Fibroblast of lung (primary cell): ENCODE data around the gene PDE9A. TPM values are rescaled to one million over a fixed set of nuclear protein-coding genes. Genes with fewer than 3 reads are reported as not detected.

Experiments used
- DNase-seq, 2 donors: peaks; one replicate each; pipeline versions ENCODE4 v3.0.0 to v3.0.0-alpha.2; 2010; ENCODE audit warnings: low read depth in 2 of 2
- H2AFZ ChIP-seq: 2 replicates; pipeline ENCODE4 v1.5.1; 2012; ENCODE audit warnings: low read length, control low read depth, inconsistent platforms
- H3K27ac ChIP-seq: 2 replicates; pipeline ENCODE4 v1.5.1; 2011; ENCODE audit warnings: low read length, control low read depth; ENCODE audit not compliant: insufficient read depth
- H3K27me3 ChIP-seq: 2 replicates; pipeline ENCODE4 v1.5.1; 2011; ENCODE audit warnings: mild to moderate bottlenecking, low read length; ENCODE audit not compliant: control insufficient read depth, insufficient read depth
- H3K36me3 ChIP-seq: 2 replicates; pipeline ENCODE4 v1.5.1; 2011; ENCODE audit warnings: low read length; ENCODE audit not compliant: control insufficient read depth, insufficient read depth
- H3K4me1 ChIP-seq: 2 replicates; pipeline ENCODE4 v1.5.1; 2011; ENCODE audit warnings: low read length; ENCODE audit not compliant: control insufficient read depth, insufficient read depth; ENCODE audit errors: extremely low read depth
- H3K4me2 ChIP-seq: 2 replicates; pipeline ENCODE4 v1.5.1; 2011; ENCODE audit warnings: low read length, control low read depth; ENCODE audit not compliant: insufficient read depth; ENCODE audit errors: extremely low read depth
- H3K4me3 ChIP-seq, 4 experiments: fragments of 200-600 bp in 1 of 4; sonication (generic) in 1 of 4; replicated peaks in 1 of 4; 2 replicates each; pipeline ENCODE4 v1.5.1; 2011 to 2016; ENCODE audit warnings: low read length in 4 of 4, low read depth in 3 of 4, mild to moderate bottlenecking in 3 of 4, control low read depth in 2 of 4, inconsistent platforms in 1 of 4, mixed read lengths in 1 of 4; ENCODE audit not compliant: insufficient read depth in 1 of 4; ENCODE audit errors: control extremely low read depth in 1 of 4
- H3K79me2 ChIP-seq: 2 replicates; pipeline ENCODE4 v1.5.1; 2012; ENCODE audit warnings: mild to moderate bottlenecking, low read length, inconsistent platforms; ENCODE audit not compliant: control insufficient read depth, insufficient read depth
- H3K9ac ChIP-seq: 2 replicates; pipeline ENCODE4 v1.5.1; 2011; ENCODE audit warnings: mild to moderate bottlenecking, low read length, control low read depth; ENCODE audit not compliant: insufficient read depth
- H3K9me3 ChIP-seq: 2 replicates; pipeline ENCODE4 v1.5.1; 2012; ENCODE audit warnings: low read depth, low read length; ENCODE audit not compliant: control insufficient read depth, insufficient read depth
- H4K20me1 ChIP-seq: 2 replicates; pipeline ENCODE4 v1.5.1; 2011; ENCODE audit warnings: low read length; ENCODE audit not compliant: control insufficient read depth, insufficient read depth; ENCODE audit errors: extremely low read depth
- CTCF ChIP-seq, 2 donors: IDR thresholded peaks in 1 of 2; conservative IDR thresholded peaks in 1 of 2; 1 replicate in 1 of 2; 2 replicates in 1 of 2; pipeline ENCODE4 v1.5.1; 2011 to 2012; ENCODE audit warnings: low read length in 2 of 2, control low read depth in 1 of 2, inconsistent platforms in 1 of 2, low read depth in 1 of 2, mild to moderate bottlenecking in 1 of 2
- EZH2 ChIP-seq: IDR thresholded peaks from 2 replicates; pipeline ENCODE4 v1.5.1; 2012; ENCODE audit warnings: low read length, control low read depth, mild to moderate bottlenecking; ENCODE audit errors: missing control alignments
- polyA plus RNA-seq, 2 donors: library from polyadenylated mRNA; depleted of rRNA in 1 of 2; stranded (reverse) in 1 of 2; unstranded in 1 of 2; fragments of >200 nt; gene quantifications; 2 replicates each; pipeline ENCODE4 v1.2.1, GENCODE V29; 2011 to 2012; ENCODE audit warnings: missing spikeins in 1 of 2
- total RNA-seq: library from RNA; depleted of rRNA; stranded (reverse); fragments of >200 nt; gene quantifications from 2 replicates; pipeline ENCODE4 v1.2.1, GENCODE V29; 2014

PDE9A gene
- total and polyA plus RNA-seq, 2 donors (not counting 1 experiment from before 2014, with no cell fraction given), result 1.8 to 4.4 TPM

- Histone ChIP-seq H3K9ac (no peak overlapping the region), H3K4me1 (no peaks in the 10 kb centered on the region), H3K36me3 (no peaks in the 10 kb centered on the region), H3K27ac (no peak overlapping the region), H3K27me3 (peaks cover 19% of the 10 kb centered on the region), H2AFZ (no peak overlapping the region), H3K4me3 (peak overlapping the region in 1 of 4 experiments; percentile 54), H3K4me2 (no peak overlapping the region), H3K9me3 (no peaks in the 10 kb centered on the region), H4K20me1 (no peaks in the 10 kb centered on the region), H3K79me2 (no peaks in the 10 kb centered on the region)
- TF ChIP-seq EZH2 (no peak), CTCF (conservative IDR thresholded peaks at IDR 0.05 in 1 of 2, IDR thresholded peaks at IDR 0.05 in 1 of 2; ENCODE audit: low read depth in 1 of 2, low read length in 2 of 2) (no peak)
- DNase-seq, result no peak
Observed at GRCh38 chr21:42654913-42655795, 1.7 kb downstream of the PDE9A start.

GRCh38 chr21:42655796-42656770 is 2.7 kb downstream of the PDE9A start:
- H3K27ac ChIP-seq, result no peak overlapping the region
- H3K9me3 ChIP-seq, result no peaks in the 10 kb centered on the region
- H3K27me3 ChIP-seq, result peaks cover 19% of the 10 kb centered on the region
- no peaks in the 10 kb centered on the region for H3K79me2 ChIP-seq
- no peak for DNase-seq
- H3K9ac ChIP-seq, result no peak overlapping the region
- H4K20me1 ChIP-seq, result no peaks in the 10 kb centered on the region
- no peak overlapping the region for H3K4me3 ChIP-seq
- no peaks in the 10 kb centered on the region for H3K4me1 ChIP-seq
- no peaks in the 10 kb centered on the region for H3K36me3 ChIP-seq
- H2AFZ ChIP-seq, result no peak overlapping the region
- H3K4me2 ChIP-seq, result no peak overlapping the region
- TF ChIP-seq EZH2 (no peak), CTCF (conservative IDR thresholded peaks at IDR 0.05 in 1 of 2, IDR thresholded peaks at IDR 0.05 in 1 of 2; ENCODE audit: low read depth in 1 of 2, low read length in 2 of 2) (no peak)

DNA sequence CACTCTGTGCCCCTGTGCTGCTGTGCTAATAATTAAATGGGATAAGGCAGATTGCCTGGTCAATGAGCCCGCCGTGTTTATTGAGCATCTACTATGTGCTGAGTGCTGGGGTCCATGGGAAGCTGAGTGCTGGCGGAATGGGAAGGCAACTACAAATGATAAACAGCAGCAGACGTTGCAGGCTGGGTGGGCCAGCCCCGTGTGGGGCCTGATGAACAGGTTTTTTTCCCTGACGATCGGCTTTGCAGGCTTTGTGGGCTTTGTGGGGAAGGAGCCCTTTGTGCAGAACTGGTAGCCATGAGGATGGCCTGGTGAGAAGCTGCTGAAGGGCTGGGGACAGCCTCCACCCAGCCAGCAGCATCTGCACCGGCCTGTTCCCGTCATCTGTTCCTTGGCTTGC is 3.5 kb downstream of the PDE9A start:
- no peak for DNase-seq
- H3K36me3 ChIP-seq, result no peaks in the 10 kb centered on the region
- H4K20me1 ChIP-seq, result no peaks in the 10 kb centered on the region
- no peaks in the 10 kb centered on the region for H3K9me3 ChIP-seq
- no peak overlapping the region for H3K9ac ChIP-seq
- H3K4me3 ChIP-seq, result no peak overlapping the region
- H3K27ac ChIP-seq, result no peak overlapping the region
- TF ChIP-seq EZH2, result no peak
- TF ChIP-seq CTCF (conservative IDR thresholded peaks at IDR 0.05 in 1 of 2, IDR thresholded peaks at IDR 0.05 in 1 of 2; ENCODE audit: low read depth in 1 of 2, low read length in 2 of 2), result no peak
- no peaks in the 10 kb centered on the region for H3K4me1 ChIP-seq
- no peak overlapping the region for H3K4me2 ChIP-seq
- no peak overlapping the region for H2AFZ ChIP-seq
- H3K27me3 ChIP-seq, result peaks cover 19% of the 10 kb centered on the region
- H3K79me2 ChIP-seq, result no peaks in the 10 kb centered on the region
